ENCODE data around the gene ZMYM5. TPM values are rescaled to one million over a fixed set of nuclear protein-coding genes. Genes with fewer than 3 reads are reported as not detected.

Gene ZMYM5
- total RNA-seq, 2 donors from 2014 or later = 6.4 to 10.3 TPM

DNA sequence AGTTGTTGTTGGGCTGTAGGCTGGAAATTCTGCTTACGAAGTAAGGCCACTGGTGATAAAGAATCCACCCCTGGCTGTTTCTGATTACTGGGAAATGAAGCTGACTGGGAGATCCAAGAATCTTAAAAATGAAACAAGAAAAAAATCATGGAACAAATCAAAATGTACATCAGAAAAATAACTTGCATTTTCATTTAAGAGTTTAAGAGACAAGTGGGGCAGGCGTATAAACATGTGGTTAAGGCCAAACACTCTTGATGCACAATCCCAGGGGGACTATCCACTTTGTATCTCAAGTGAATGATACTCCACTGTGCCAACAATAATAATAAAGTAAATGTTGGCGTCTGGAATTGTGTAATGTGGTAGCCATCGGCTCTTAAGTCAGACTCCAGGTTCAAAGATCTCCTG, 24.6 kb downstream of the ZMYM5 start:
- TF ChIP-seq, protein P1, sequence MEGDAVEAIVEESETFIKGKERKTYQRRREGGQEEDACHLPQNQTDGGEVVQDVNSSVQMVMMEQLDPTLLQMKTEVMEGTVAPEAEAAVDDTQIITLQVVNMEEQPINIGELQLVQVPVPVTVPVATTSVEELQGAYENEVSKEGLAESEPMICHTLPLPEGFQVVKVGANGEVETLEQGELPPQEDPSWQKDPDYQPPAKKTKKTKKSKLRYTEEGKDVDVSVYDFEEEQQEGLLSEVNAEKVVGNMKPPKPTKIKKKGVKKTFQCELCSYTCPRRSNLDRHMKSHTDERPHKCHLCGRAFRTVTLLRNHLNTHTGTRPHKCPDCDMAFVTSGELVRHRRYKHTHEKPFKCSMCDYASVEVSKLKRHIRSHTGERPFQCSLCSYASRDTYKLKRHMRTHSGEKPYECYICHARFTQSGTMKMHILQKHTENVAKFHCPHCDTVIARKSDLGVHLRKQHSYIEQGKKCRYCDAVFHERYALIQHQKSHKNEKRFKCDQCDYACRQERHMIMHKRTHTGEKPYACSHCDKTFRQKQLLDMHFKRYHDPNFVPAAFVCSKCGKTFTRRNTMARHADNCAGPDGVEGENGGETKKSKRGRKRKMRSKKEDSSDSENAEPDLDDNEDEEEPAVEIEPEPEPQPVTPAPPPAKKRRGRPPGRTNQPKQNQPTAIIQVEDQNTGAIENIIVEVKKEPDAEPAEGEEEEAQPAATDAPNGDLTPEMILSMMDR (IDR thresholded peaks at IDR 0.05) = no peak
- H3K4me1 ChIP-seq = peaks cover 0 to 9% of the 10 kb centered on the region in 2 donors
- DNase-seq (ENCODE audit: low spot score) = no peak
- no peak overlapping the region for H3K27ac ChIP-seq
- no peak overlapping the region for H3K4me3 ChIP-seq
- H3K9me3 ChIP-seq = no peaks in the 10 kb centered on the region
- peaks cover 35% of the 10 kb centered on the region for H3K36me3 ChIP-seq
- no peaks in the 10 kb centered on the region for H3K27me3 ChIP-seq

DNA sequence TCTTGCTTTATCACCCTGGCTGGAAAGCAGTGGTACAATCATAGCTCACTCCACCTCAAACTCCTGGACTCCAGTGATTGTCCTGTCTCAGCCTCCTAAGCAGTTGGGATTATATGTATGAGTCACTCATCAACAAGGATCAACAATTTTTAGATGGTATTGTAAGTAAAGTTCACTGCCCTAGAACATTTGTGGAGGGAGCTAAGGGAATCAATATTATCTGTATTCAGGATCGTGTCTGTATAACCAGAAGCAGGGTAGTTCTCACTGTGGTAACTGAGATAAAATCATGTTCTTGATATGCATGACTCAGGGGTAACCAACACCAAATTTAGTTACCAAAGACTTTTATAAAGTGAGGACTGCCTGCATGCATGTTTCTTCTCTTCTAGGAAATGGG, 27.0 kb downstream of the ZMYM5 start:
- Histone ChIP-seq H3K36me3 (peaks cover 52% of the 10 kb centered on the region), H3K27ac (no peak overlapping the region), H3K4me1 (peaks cover 0 to 9% of the 10 kb centered on the region in 2 donors), H3K9me3 (no peaks in the 10 kb centered on the region), H3K27me3 (no peaks in the 10 kb centered on the region), H3K4me3 (no peak overlapping the region)
- TF ChIP-seq, protein P1 (IDR thresholded peaks at IDR 0.05) = no peak
- DNase-seq (ENCODE audit: low spot score) = no peak

DNA sequence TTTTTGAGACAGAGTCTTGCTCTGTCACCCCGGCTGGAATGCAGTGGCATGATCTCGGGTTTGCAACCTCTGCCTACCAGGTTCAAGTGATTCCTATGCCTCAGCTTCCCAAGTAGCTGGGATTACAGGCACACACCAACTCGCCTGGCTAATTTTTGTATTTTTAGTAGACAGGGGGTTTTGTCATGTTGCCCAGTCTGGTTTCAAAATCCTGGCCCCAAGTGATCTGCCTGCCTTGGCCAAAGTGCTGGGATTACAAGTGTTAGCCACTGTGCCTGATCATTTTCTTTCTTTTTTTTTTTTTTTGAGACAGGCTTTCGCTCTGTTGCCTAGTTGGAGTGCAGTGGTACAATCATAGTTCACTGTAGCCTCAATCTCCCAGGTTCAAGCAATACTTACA, 28.7 kb downstream of the ZMYM5 start:
- no peaks in the 10 kb centered on the region for H3K27me3 ChIP-seq

DNA sequence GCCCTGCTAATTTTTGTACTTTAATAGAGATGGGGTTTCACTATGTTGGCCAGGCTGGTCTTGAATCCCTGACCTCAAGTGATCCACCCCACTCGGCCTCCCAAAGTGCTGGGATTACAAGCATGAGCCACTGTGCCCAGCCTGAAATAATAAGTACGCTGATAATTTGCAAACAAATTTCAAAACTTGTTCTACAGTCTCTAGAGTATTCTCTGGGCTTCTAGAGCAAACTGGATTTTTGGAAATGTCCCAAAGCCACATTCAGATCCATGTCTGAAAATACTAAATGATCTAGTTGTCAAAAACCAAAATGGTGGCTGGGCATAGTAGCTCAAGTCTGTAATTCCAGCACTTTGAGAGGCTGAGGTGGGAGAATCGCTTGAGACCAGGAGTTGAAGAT, 40.8 kb downstream of the ZMYM5 start:
- Histone ChIP-seq H3K27ac (no peak overlapping the region), H3K27me3 (no peaks in the 10 kb centered on the region), H3K4me3 (no peak overlapping the region), H3K36me3 (peaks cover 24% of the 10 kb centered on the region), H3K9me3 (no peaks in the 10 kb centered on the region), H3K4me1 (no peaks in the 10 kb centered on the region)
- TF ChIP-seq, protein P1 (IDR thresholded peaks at IDR 0.05) = no peak
- no peak for DNase-seq (ENCODE audit: low spot score)

More for the DNA sequence above, 28.7 kb downstream of the ZMYM5 start:
- Histone ChIP-seq H3K27ac (no peak overlapping the region), H3K4me3 (no peak overlapping the region), H3K36me3 (peaks cover 55% of the 10 kb centered on the region), H3K9me3 (no peaks in the 10 kb centered on the region), H3K4me1 (peaks cover 0 to 6% of the 10 kb centered on the region in 2 donors)
- no peak for DNase-seq (ENCODE audit: low spot score)
- TF ChIP-seq, protein P1 (IDR thresholded peaks at IDR 0.05) = no peak

DNA sequence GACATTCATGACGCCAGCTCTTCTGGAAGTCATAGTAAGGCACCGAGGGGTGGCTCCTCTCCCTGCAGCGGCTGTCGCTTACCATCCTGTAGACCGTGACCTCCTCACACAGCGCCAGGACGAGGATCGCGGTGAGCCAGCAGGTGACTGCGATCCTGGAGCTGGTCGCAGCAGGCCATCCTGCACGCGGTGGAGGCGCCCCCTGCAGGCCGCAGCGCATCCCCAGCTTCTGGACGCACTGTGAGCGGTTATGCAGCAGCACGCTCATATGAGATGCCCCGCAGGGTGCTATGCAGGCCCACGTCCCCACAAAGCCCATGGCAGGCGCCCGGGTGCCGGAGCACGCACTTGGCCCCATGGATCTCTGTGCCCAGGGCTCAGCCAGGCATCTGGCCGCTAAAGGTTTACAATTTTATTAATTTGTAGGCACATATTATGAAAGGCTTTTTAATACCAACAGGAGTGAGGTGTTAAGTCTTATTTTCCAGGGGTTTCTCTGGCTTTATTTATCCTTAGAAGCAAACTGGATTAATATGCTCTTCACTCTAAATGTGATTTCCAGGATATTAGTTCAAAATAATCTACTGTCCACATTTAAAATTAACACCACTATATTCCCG, 45.1 kb downstream of the ZMYM5 start:
- Histone ChIP-seq H3K9me3 (no peaks in the 10 kb centered on the region), H3K27me3 (no peaks in the 10 kb centered on the region), H3K4me1 (no peaks in the 10 kb centered on the region), H3K4me3 (no peak overlapping the region), H3K27ac (no peak overlapping the region), H3K36me3 (peaks cover 10% of the 10 kb centered on the region)
- TF ChIP-seq, protein P1 (IDR thresholded peaks at IDR 0.05) = peak; percentile 15 to 45
- DNase-seq (ENCODE audit: low spot score) = no peak

Data from right atrium auricular region (tissue), 2 donors.